Measurements from ENCODE around the gene UBE2L3.

UBE2L3 gene

GRCh38 chr22:21632931-21633330, 65.4 kb downstream of the UBE2L3 start:
- DNase-seq (ENCODE audit: low read depth in 1 of 2, low spot score in 1 of 2), result no peak
- TF ChIP-seq GABPA (IDR thresholded peaks at IDR 0.05; ENCODE audit: low read depth) (no peak), REST (IDR thresholded peaks at IDR 0.05; ENCODE audit: insufficient replicate concordance, low read depth) (no peak)
- H3K4me3 ChIP-seq (replicated peaks; ENCODE audit: insufficient read depth, low read length), result no peak overlapping the region

GRCh38 chr22:21633481-21633880, 66.0 kb downstream of the UBE2L3 start:
- TF ChIP-seq GABPA (IDR thresholded peaks at IDR 0.05; ENCODE audit: low read depth) (no peak), CTCF (IDR thresholded peaks at IDR 0.05; ENCODE audit: insufficient read depth, low read length) (no peak), SPI1 (IDR thresholded peaks at IDR 0.05; ENCODE audit: borderline replicate concordance, low read depth) (no peak)
- Histone ChIP-seq H3K27me3 (ENCODE audit: insufficient read depth, poor library complexity, severe bottlenecking) (no peaks in the 10 kb centered on the region), H3K27ac (replicated peaks) (no peak overlapping the region), H3K4me3 (replicated peaks; ENCODE audit: insufficient read depth, low read length) (no peak overlapping the region)
- no peak for DNase-seq (ENCODE audit: low read depth in 1 of 2, low spot score in 1 of 2)

More at GRCh38 chr22:21632931-21633330, 65.4 kb downstream of the UBE2L3 start:
- Histone ChIP-seq H3K27me3 (ENCODE audit: insufficient read depth, poor library complexity, severe bottlenecking) (no peaks in the 10 kb centered on the region), H3K27ac (replicated peaks) (no peak overlapping the region)

GRCh38 chr22:21634081-21634480, 66.6 kb downstream of the UBE2L3 start:
- DNase-seq (ENCODE audit: low read depth in 1 of 2, low spot score in 1 of 2), result no peak
- H3K27me3 ChIP-seq (ENCODE audit: insufficient read depth, poor library complexity, severe bottlenecking), result no peaks in the 10 kb centered on the region
- no peak overlapping the region for H3K4me3 ChIP-seq (replicated peaks; ENCODE audit: insufficient read depth, low read length)
- no peak overlapping the region for H3K27ac ChIP-seq (replicated peaks)
- TF ChIP-seq REST (IDR thresholded peaks at IDR 0.05; ENCODE audit: insufficient replicate concordance, low read depth) (no peak), GABPA (IDR thresholded peaks at IDR 0.05; ENCODE audit: low read depth) (no peak)

- H3K27me3 ChIP-seq (ENCODE audit: insufficient read depth, poor library complexity, severe bottlenecking), result no peaks in the 10 kb centered on the region
- TF ChIP-seq CTCF (IDR thresholded peaks at IDR 0.05; ENCODE audit: insufficient read depth, low read length) (no peak), SPI1 (IDR thresholded peaks at IDR 0.05; ENCODE audit: borderline replicate concordance, low read depth) (no peak), GABPA (IDR thresholded peaks at IDR 0.05; ENCODE audit: low read depth) (no peak), REST (IDR thresholded peaks at IDR 0.05; ENCODE audit: insufficient replicate concordance, low read depth) (no peak), POLR2AphosphoS5 (IDR thresholded peaks at IDR 0.05; ENCODE audit: low read depth) (no peak)
- H3K4me3 ChIP-seq (replicated peaks; ENCODE audit: insufficient read depth, low read length), result no peak overlapping the region
- DNase-seq (ENCODE audit: low read depth in 1 of 2, low spot score in 1 of 2), result no peak
- H3K27ac ChIP-seq (replicated peaks), result no peak overlapping the region
These were observed 67.3 kb downstream of the UBE2L3 start for GRCh38 chr22:21634844-21635243.
